Measurements from ENCODE around the gene CARNS1. TPM values are rescaled to one million over a fixed set of nuclear protein-coding genes. Genes with fewer than 3 reads are reported as not detected.

The CARNS1 gene
- total and polyA plus RNA-seq, 2 of the 8 experiments (the other 6 are each of a cell fraction or from before 2014, with no cell fraction given) = 0.82 to 1.1 TPM

- Histone ChIP-seq H3K4me3 (ENCODE audit: extremely low read depth in 1 of 4, insufficient read depth in 2 of 4, low read depth in 3 of 4, low read length in 4 of 4) (peak overlapping the region; percentile 46 to 77 (median 54)), H3K36me3 (ENCODE audit: control insufficient read depth in 2 of 4, insufficient read depth in 4 of 4, low read length in 3 of 4) (no peaks in the 10 kb centered on the region), H3K18ac (ENCODE audit: extremely low read depth, low read length) (peak overlapping the region; percentile 48), H3K9ac (replicated peaks in 1 of 4; ENCODE audit: extremely low read depth in 1 of 4, low read depth in 3 of 4, low read length in 3 of 4) (peak overlapping the region in 1 of 4 experiments; percentile 53; a peak in 1 of 7 replicates), H3K9me3 (ENCODE audit: insufficient read depth in 2 of 2, low read depth in 1 of 2, low read length in 1 of 2) (no peaks in the 10 kb centered on the region), H2AFZ (ENCODE audit: low read length) (no peak overlapping the region), H3K4ac (replicated peaks; ENCODE audit: insufficient read length, low read depth, low read length) (no peak overlapping the region), H4K5ac (ENCODE audit: insufficient read length, low read depth, low read length) (no peak overlapping the region), H3K4me2 (ENCODE audit: insufficient read depth in 1 of 2, low read depth in 2 of 2, low read length in 2 of 2) (peak overlapping the region; percentile 87 to 96), H3K79me1 (ENCODE audit: low read depth, low read length) (no peaks in the 10 kb centered on the region), H2BK15ac (ENCODE audit: low read length) (no peak overlapping the region), H2BK20ac (ENCODE audit: low read length) (no peak overlapping the region), H3K56ac (replicated peaks; ENCODE audit: insufficient read length, low read depth, low read length) (no peak overlapping the region), H3K27me3 (replicated peaks in 1 of 4; ENCODE audit: control insufficient read depth in 3 of 4, extremely low read depth in 1 of 4, insufficient read depth in 3 of 4, low read length in 3 of 4) (peaks cover 7 to 65% (median 54%) of the 10 kb centered on the region in 4 experiments), H2AK5ac (ENCODE audit: low read depth, low read length) (no peak overlapping the region), H4K8ac (ENCODE audit: extremely low read depth, insufficient read depth, low read length) (no peak overlapping the region), H4K91ac (replicated peaks; ENCODE audit: insufficient read length, low read length) (no peak overlapping the region), H3K14ac (ENCODE audit: insufficient read length) (no peak overlapping the region), H3K27ac (ENCODE audit: low read depth, low read length) (no peak overlapping the region), H3K23me2 (ENCODE audit: low read depth, low read length) (peaks cover 25% of the 10 kb centered on the region; the same call in 1 of the 2 replicates), H3K79me2 (ENCODE audit: control insufficient read depth in 1 of 2, insufficient read depth in 2 of 2, low read length in 2 of 2) (no peaks in the 10 kb centered on the region), H3K23ac (ENCODE audit: insufficient read length) (no peak overlapping the region), H2BK120ac (replicated peaks; ENCODE audit: low read depth, low read length) (no peak overlapping the region), H2BK5ac (ENCODE audit: low read depth, low read length) (no peak overlapping the region), H4K20me1 (replicated peaks in 1 of 2; ENCODE audit: control insufficient read depth in 1 of 2, insufficient read depth in 2 of 2, low read length in 2 of 2) (peaks cover 0 to 5% of the 10 kb centered on the region in 2 experiments), H3K4me1 (replicated peaks in 1 of 4; ENCODE audit: control insufficient read depth in 3 of 4, insufficient read depth in 4 of 4, low read length in 3 of 4) (peaks cover 0 to 41% (median 37%) of the 10 kb centered on the region in 4 experiments; a peak in 6 of 7 replicates), H2BK12ac (ENCODE audit: low read depth, low read length) (no peak overlapping the region)
- TF ChIP-seq RBBP5 (IDR thresholded peaks at IDR 0.05; ENCODE audit: borderline replicate concordance, low read depth, low read length) = peak; percentile 27; the same call in 1 of the 2 replicates
- TF ChIP-seq, protein P1, sequence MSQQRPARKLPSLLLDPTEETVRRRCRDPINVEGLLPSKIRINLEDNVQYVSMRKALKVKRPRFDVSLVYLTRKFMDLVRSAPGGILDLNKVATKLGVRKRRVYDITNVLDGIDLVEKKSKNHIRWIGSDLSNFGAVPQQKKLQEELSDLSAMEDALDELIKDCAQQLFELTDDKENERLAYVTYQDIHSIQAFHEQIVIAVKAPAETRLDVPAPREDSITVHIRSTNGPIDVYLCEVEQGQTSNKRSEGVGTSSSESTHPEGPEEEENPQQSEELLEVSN (IDR thresholded peaks at IDR 0.05) = peak; percentile 29; the same call in 1 of the 2 replicates
- TF ChIP-seq RXRA (IDR thresholded peaks at IDR 0.05; ENCODE audit: insufficient read depth, low read depth, low read length) = no peak
- peak; percentile 73 for TF ChIP-seq KDM4A (IDR thresholded peaks at IDR 0.05; ENCODE audit: low read depth, low read length, severe bottlenecking)
- peak; percentile 8 for TF ChIP-seq ASH2L (IDR thresholded peaks at IDR 0.05; ENCODE audit: low read length)
- 0% methylated on average over 4 of the region's 78 CpGs; no CpG with 5 or more reads in 1 of the 2 experiments for WGBS, 2 experiments (ENCODE audit: extremely low coverage in 1 of 2, insufficient coverage in 1 of 2, insufficient read length in 1 of 2, insufficient replicate concordance in 2 of 2, low coverage in 1 of 2, low lambda C conversion rate in 2 of 2, missing lambda C conversion rate in 1 of 2)
- DNase-seq (ENCODE audit: low read depth in 1 of 2, low spot score in 2 of 2) (peak in 1 of 2 experiments; percentile 62), FAIRE-seq (no peak)
- ChIA-PET POLR2A (ENCODE audit: partially characterized antibody) (interaction anchor here (0.9 to 2.1 kb wide), 10 partner anchors 7 to 258 kb away, joined by 3 to 11 read pairs (median 4); partner anchors contain the start of gene POLD4), CTCF (ENCODE audit: partially characterized antibody) (interaction anchor here (0.6 to 34.8 kb wide), 9 partner anchors 9 to 649 kb away, joined by 3 to 1305 read pairs (median 11); partner anchors contain the start of genes POLD4, PPP1CA and RAD9A)
These were observed 43.0 kb upstream of the CARNS1 start for GRCh38 chr11:67372321-67372992.
